Prostate gland (tissue), 2 donors: ENCODE results near the gene ARMS2. TPM values are rescaled to one million over a fixed set of nuclear protein-coding genes. Genes with fewer than 3 reads are reported as not detected.

Source experiments
- DNase-seq: peaks from one replicate; pipeline ENCODE4 v3.0.0-alpha.2; 2019; ENCODE audit warnings: low spot score
- H3K27ac ChIP-seq, 2 donors: fragments of 200-600 bp; sonication (generic); 2 replicates each; pipeline ENCODE4 v1.5.1; 2017 to 2019
- H3K27me3 ChIP-seq: fragments of 200-600 bp; sonication (generic); replicated peaks from 2 replicates; pipeline ENCODE4 v1.5.1; 2019; ENCODE audit not compliant: insufficient read depth
- H3K36me3 ChIP-seq, 2 donors: fragments of 200-600 bp; sonication (generic); 1 replicate in 1 of 2; 2 replicates in 1 of 2; pipeline versions ENCODE4 v1.5.1 to v1.8.1; 2017 to 2019
- H3K4me1 ChIP-seq: fragments of 200-600 bp; sonication (generic); replicated peaks from 2 replicates; pipeline ENCODE4 v1.5.1; 2019
- H3K4me3 ChIP-seq, 2 donors: fragments of 200-600 bp; sonication (generic); 2 replicates each; pipeline ENCODE4 v1.5.1; 2017 to 2019
- H3K9me3 ChIP-seq: fragments of 200-600 bp; sonication (generic); 2 replicates; pipeline ENCODE4 v1.5.1; 2017
- POLR2A ChIP-seq: fragments of 450-650 bp; IDR thresholded peaks from one replicate; pipeline ENCODE4 v1.6.1; 2016; ENCODE audit warnings: antibody characterized with exemption, mild to moderate bottlenecking
- POLR2AphosphoS5 ChIP-seq: sonication (generic); formaldehyde crosslinking; IDR thresholded peaks from one replicate; pipeline ENCODE4 v1.6.1; 2017; ENCODE audit warnings: antibody characterized with exemption
- WGBS: methylation state at CpG from one replicate; pipeline ENCODE4 v1.1.5; 2018; 5-methylcytosine and 5-hydroxymethylcytosine counted together
- intact Hi-C: fragments of 100-400 bp; cut with DNase I; formaldehyde crosslinking; loops from one replicate; pipeline ENCODE4 v1.14.2; 2022
- total RNA-seq, 2 donors: library from RNA; depleted of rRNA; stranded (reverse); fragments of >200 nt; gene quantifications; one replicate each; pipeline ENCODE4 v1.1.0, GENCODE V29; 2016
- TF ChIP-seq, protein P1 (sequence below), 4 experiments: fragments of 200-600 bp in 2 of 4; fragments of 450-650 bp in 2 of 4; sonication (generic) in 2 of 4; IDR thresholded peaks; 1 replicate in 3 of 4; 2 replicates in 1 of 4; pipeline ENCODE4 v1.5.1; 2016 to 2019; ENCODE audit warnings: antibody characterized with exemption in 4 of 4, mild to moderate bottlenecking in 2 of 4, moderate library complexity in 2 of 4

Gene ARMS2
- total RNA-seq, 2 donors from 2014 or later, result 1.1 TPM; not detected in 1

DNA sequence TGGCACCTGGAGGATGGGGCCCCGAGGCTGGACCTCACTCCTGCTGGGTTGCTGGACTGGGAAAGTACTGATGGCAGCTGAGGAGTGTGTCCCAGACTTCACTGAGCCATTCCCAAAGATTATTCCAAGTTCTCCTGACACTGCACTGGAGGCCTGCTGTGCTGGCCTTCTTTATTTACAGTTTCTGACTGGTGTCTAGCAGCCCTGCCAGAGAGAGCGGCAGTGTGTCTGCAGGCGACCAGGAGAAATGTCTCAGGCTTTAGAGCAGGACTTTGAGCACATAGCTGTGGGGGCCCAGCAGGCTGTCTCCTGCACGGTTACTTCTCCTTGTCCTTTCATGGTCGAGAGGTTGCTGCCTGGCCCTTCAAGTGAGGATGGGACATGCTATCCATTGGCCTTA is 23.0 kb downstream of the ARMS2 start:
- TF ChIP-seq, protein P1, sequence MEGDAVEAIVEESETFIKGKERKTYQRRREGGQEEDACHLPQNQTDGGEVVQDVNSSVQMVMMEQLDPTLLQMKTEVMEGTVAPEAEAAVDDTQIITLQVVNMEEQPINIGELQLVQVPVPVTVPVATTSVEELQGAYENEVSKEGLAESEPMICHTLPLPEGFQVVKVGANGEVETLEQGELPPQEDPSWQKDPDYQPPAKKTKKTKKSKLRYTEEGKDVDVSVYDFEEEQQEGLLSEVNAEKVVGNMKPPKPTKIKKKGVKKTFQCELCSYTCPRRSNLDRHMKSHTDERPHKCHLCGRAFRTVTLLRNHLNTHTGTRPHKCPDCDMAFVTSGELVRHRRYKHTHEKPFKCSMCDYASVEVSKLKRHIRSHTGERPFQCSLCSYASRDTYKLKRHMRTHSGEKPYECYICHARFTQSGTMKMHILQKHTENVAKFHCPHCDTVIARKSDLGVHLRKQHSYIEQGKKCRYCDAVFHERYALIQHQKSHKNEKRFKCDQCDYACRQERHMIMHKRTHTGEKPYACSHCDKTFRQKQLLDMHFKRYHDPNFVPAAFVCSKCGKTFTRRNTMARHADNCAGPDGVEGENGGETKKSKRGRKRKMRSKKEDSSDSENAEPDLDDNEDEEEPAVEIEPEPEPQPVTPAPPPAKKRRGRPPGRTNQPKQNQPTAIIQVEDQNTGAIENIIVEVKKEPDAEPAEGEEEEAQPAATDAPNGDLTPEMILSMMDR (IDR thresholded peaks at IDR 0.05), result no peak
- TF ChIP-seq POLR2AphosphoS5 (no peak), POLR2A (no peak)
- no peaks in the 10 kb centered on the region for H3K9me3 ChIP-seq
- WGBS, result 77% methylated on average over 5 of the region's 5 CpGs
- H3K4me1 ChIP-seq, result no peaks in the 10 kb centered on the region
- no peaks in the 10 kb centered on the region for H3K36me3 ChIP-seq
- no peak overlapping the region for H3K27ac ChIP-seq
- intact Hi-C loops, result no loop called here
- H3K27me3 ChIP-seq, result no peaks in the 10 kb centered on the region
- no peak overlapping the region for H3K4me3 ChIP-seq
- no peak for DNase-seq

DNA sequence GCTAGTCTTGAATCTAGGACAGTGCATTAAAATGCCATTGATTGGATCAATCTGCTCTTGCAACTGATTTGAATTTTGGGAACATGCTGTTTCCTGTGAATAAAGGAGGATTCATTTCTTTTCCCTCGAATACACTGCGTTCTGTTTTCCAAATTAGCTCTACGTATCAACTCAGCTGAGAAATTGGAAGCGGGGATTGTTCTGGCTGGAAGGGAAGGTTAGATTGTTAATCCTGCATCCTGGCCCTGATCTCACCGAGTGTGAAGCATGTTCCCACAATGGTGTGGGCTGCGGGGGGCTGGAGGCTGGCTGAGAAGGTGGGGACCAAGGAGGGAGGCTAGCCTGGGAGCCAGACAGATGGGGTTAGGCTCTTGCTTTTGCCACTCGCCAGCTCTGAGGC is 24.5 kb downstream of the ARMS2 start:
- Histone ChIP-seq H3K27me3 (no peaks in the 10 kb centered on the region), H3K4me1 (no peaks in the 10 kb centered on the region), H3K4me3 (no peak overlapping the region), H3K27ac (no peak overlapping the region), H3K9me3 (no peaks in the 10 kb centered on the region), H3K36me3 (no peaks in the 10 kb centered on the region)
- intact Hi-C loops, result no loop called here
- TF ChIP-seq POLR2A (no peak), POLR2AphosphoS5 (no peak)
- TF ChIP-seq, protein P1 (IDR thresholded peaks at IDR 0.05), result no peak
- DNase-seq, result no peak
- WGBS, result 70% methylated on average over 7 of the region's 7 CpGs

DNA sequence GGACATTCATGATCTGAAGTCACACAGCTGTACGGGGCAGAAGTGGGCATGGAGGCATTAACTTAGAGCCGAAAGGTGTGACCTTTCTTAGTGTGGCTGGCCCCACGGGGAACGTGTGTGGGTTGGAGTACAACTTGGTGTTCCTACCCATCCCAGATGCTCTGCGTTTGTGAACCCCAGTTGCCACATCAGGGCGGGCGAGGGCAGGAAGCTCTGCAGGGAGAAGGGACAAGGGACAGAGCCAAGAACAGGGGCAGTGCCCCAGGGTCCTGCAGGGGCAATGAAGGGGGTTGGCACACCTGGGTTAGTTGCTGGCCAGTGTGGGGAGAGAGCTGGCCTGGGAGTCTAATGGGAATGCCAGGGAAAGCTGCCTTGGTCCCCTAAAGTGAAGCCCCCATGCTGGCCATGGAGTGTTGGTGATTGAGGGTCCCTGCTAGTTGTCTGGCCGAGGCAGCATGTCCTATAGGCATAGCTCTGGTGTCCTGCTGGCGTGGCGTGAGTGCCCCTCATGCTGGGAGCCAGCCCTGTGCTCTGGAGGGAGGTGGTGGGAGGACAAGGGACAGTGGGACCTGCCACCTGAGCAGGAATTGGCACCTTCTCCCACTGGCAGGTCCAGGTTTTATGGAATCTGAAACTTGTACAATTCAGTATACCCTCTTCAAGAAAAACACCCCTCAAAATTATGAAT is 25.8 kb downstream of the ARMS2 start:
- Histone ChIP-seq H3K9me3 (no peaks in the 10 kb centered on the region), H3K27ac (no peak overlapping the region), H3K4me1 (no peaks in the 10 kb centered on the region), H3K27me3 (no peaks in the 10 kb centered on the region), H3K36me3 (no peaks in the 10 kb centered on the region), H3K4me3 (no peak overlapping the region)
- TF ChIP-seq POLR2A (no peak), POLR2AphosphoS5 (no peak)
- TF ChIP-seq, protein P1 (IDR thresholded peaks at IDR 0.05), result no peak
- 95% methylated on average over 9 of the region's 10 CpGs for WGBS
- DNase-seq, result no peak
- intact Hi-C loops, result no loop called here

DNA sequence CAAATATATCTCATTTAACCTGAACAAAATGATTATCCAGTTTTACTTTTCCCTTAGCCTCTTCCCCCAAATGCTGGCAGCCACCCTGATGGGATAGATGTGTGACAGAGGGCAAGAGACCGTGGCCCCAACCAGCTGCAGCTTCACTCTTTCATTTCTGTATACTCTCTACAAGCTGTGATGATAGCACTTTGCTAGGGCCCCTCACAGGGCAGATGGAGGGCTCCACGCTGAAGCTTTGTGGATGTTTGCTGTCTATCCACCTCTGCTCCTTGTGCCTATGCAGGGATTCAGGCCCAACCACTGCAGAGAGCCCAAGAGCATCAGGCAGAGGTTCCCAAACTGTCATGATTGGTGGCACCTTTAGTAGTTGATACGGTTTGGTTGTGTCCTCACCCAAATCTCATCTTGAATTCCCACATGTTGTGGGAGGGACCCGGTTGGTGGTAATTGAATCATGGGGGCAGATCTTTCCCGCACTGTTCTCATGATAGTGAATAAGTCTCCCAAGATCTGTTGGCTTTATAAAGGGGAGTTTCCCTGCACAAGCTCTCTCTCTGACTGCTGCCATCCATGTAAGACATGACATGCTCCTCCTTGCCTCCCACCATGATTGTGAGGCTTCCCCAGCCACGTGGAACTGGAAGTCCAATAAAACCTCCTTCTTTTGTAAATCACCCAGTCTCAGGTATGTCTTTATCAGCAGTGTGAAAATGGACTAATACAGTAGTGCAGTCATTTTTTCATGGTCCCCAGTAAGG is 27.0 kb downstream of the ARMS2 start:
- H3K27ac ChIP-seq, result no peak overlapping the region
- intact Hi-C loops, result no loop called here
- no peaks in the 10 kb centered on the region for H3K9me3 ChIP-seq
- no peak overlapping the region for H3K4me3 ChIP-seq
- H3K4me1 ChIP-seq, result no peaks in the 10 kb centered on the region
- WGBS, result 87% methylated on average over 6 of the region's 6 CpGs
- TF ChIP-seq POLR2AphosphoS5, result no peak
- no peak for TF ChIP-seq POLR2A
- TF ChIP-seq, protein P1 (IDR thresholded peaks at IDR 0.05), result no peak
- no peaks in the 10 kb centered on the region for H3K36me3 ChIP-seq
- DNase-seq, result no peak
- H3K27me3 ChIP-seq, result no peaks in the 10 kb centered on the region
